ENCODE results near the gene PCNX4. TPM values are rescaled to one million over a fixed set of nuclear protein-coding genes. Genes with fewer than 3 reads are reported as not detected.

PCNX4 gene
- total RNA-seq, 1 experiment from 2014 or later = 65.1 TPM

DNA sequence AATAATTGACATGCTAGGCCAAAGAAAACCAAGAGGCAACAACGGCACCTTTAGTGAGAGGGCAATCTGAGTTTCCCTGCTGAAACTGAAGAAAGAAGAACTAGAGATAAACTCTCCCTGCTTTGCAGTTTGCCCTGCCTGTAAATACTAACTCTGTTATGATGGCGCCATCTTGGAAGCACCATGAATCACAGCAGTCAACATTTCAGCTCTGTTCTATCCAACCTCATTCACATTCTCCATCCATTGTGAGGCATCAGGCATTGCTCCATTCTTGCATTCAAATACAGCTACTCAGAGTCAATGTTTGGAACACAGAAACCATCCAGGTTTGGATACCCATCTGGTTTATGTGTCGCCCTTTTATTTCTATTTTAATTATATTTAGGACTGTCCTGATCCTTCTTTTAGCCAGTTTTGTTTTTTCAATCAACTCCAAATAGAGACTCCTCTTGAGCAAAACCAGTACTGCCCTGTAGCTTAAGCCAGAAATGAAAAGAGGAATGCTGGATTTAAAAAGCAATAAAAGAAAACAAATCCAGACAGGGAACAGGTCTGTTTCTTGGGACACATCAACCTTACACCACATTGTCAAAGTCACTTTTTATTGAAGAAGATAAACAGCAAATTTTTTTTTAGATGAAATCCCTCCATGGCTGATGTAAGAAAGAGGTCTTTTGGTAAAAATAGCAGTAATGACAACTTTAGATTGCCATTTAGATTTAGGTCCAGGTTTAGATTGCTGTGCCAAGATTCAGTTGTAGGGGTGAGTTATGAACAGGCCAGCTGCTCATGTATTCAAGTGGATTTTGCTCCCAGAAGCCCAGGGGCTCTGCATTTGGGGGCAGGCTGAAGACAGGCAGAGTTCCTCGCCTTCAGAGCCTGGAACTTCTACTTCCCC lies 124.0 kb downstream of the PCNX4 start:
- Histone ChIP-seq H4K20me1 (ENCODE audit: insufficient read depth) (no peaks in the 10 kb centered on the region), H2AFZ (no peak overlapping the region), H3K9me2 (ENCODE audit: insufficient read depth) (no peaks in the 10 kb centered on the region; the same call in 1 of the 2 replicates), H3K4me3 (no peak overlapping the region), H3K36me3 (ENCODE audit: low read depth) (no peaks in the 10 kb centered on the region), H3F3A (ENCODE audit: insufficient read depth, low read depth) (no peaks in the 10 kb centered on the region), H3K27ac (no peak overlapping the region), H3K9me3 (ENCODE audit: insufficient read depth, low read depth) (no peaks in the 10 kb centered on the region), H3K79me2 (ENCODE audit: low read depth) (no peaks in the 10 kb centered on the region), H3K27me3 (ENCODE audit: insufficient read depth, low read depth) (no peaks in the 10 kb centered on the region), H3K4me1 (replicated peaks; ENCODE audit: insufficient read depth) (no peaks in the 10 kb centered on the region), H3K4me2 (no peak overlapping the region)
- intact Hi-C loops (cut with micrococcal nuclease; ENCODE audit: unreplicated experiment) = no loop called here
- CTCF ChIA-PET = no interaction called here
- TF ChIP-seq EZH2 (IDR thresholded peaks at IDR 0.05; ENCODE audit: low read depth) = no peak
- TF ChIP-seq, protein P1, sequence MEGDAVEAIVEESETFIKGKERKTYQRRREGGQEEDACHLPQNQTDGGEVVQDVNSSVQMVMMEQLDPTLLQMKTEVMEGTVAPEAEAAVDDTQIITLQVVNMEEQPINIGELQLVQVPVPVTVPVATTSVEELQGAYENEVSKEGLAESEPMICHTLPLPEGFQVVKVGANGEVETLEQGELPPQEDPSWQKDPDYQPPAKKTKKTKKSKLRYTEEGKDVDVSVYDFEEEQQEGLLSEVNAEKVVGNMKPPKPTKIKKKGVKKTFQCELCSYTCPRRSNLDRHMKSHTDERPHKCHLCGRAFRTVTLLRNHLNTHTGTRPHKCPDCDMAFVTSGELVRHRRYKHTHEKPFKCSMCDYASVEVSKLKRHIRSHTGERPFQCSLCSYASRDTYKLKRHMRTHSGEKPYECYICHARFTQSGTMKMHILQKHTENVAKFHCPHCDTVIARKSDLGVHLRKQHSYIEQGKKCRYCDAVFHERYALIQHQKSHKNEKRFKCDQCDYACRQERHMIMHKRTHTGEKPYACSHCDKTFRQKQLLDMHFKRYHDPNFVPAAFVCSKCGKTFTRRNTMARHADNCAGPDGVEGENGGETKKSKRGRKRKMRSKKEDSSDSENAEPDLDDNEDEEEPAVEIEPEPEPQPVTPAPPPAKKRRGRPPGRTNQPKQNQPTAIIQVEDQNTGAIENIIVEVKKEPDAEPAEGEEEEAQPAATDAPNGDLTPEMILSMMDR (conservative IDR thresholded peaks at IDR 0.05) = no peak
- no TSS peak for BruUV-seq (replicated peaks)
- POLR2A ChIA-PET (ENCODE audit: unreplicated experiment) = no interaction called here
- no peak for DNase-seq

DNA sequence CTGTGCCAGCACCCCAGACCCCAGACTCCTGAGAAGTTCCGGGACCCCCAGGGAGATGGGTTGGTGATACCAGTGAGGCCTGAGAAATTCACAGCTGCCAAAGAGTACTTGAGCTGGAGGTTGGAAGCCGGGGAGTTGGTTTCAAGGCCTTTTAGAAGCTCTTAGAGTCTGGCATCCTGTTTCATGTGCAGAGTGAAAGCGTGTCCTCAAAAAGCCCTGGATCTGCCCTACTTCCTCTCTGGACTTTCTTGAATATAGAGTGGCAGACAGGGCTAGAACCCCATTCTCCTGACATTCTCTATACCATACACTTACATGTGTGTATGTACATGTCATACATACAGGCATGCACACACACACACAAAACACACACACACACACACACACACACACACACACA lies 126.0 kb downstream of the PCNX4 start:
- no peaks in the 10 kb centered on the region for H3K36me3 ChIP-seq (ENCODE audit: low read depth)
- ChIA-PET POLR2A (ENCODE audit: unreplicated experiment) (no interaction called here), CTCF (no interaction called here)
- no peaks in the 10 kb centered on the region; the same call in 1 of the 2 replicates for H3K9me2 ChIP-seq (ENCODE audit: insufficient read depth)
- H3K4me2 ChIP-seq = no peak overlapping the region
- no peaks in the 10 kb centered on the region for H3K27me3 ChIP-seq (ENCODE audit: insufficient read depth, low read depth)
- H3K9me3 ChIP-seq (ENCODE audit: insufficient read depth, low read depth) = no peaks in the 10 kb centered on the region
- DNase-seq = no peak
- no TSS peak for BruUV-seq (replicated peaks)
- peaks cover 2% of the 10 kb centered on the region; the same call in 1 of the 2 replicates for H3K4me1 ChIP-seq (replicated peaks; ENCODE audit: insufficient read depth)
- no peak overlapping the region for H3K27ac ChIP-seq
- no peaks in the 10 kb centered on the region for H4K20me1 ChIP-seq (ENCODE audit: insufficient read depth)
- no peak overlapping the region for H3K4me3 ChIP-seq
- TF ChIP-seq, protein P1 (conservative IDR thresholded peaks at IDR 0.05) = no peak
- TF ChIP-seq EZH2 (IDR thresholded peaks at IDR 0.05; ENCODE audit: low read depth) = no peak
- intact Hi-C loops (cut with micrococcal nuclease; ENCODE audit: unreplicated experiment) = no loop called here
- H3F3A ChIP-seq (ENCODE audit: insufficient read depth, low read depth) = no peaks in the 10 kb centered on the region
- H2AFZ ChIP-seq = no peak overlapping the region
- H3K79me2 ChIP-seq (ENCODE audit: low read depth) = no peaks in the 10 kb centered on the region

Other genes with a start within 250 kb of the PCNX4 start
- not detected in 2 replicates for gene RTN1, start 221.1 kb upstream of the PCNX4 start, total RNA-seq (2021)
- gene LRRC9, start 171.8 kb upstream of the PCNX4 start, total RNA-seq (2021) = not detected in 2 replicates
- gene DHRS7, start 73.5 kb downstream of the PCNX4 start, total RNA-seq (2021) = 55.1 and 81.0 TPM in 2 replicates
- gene PPM1A, start 157.3 kb downstream of the PCNX4 start, total RNA-seq (2021) = 60.9 and 62.2 TPM in 2 replicates

All from PC-9 (cell line).